ENCODE results near the gene KRT16. TPM values are rescaled to one million over a fixed set of nuclear protein-coding genes. Genes with fewer than 3 reads are reported as not detected.

Gene KRT16
- total RNA-seq, 1 experiment from 2014 or later = 42.6 TPM

DNA sequence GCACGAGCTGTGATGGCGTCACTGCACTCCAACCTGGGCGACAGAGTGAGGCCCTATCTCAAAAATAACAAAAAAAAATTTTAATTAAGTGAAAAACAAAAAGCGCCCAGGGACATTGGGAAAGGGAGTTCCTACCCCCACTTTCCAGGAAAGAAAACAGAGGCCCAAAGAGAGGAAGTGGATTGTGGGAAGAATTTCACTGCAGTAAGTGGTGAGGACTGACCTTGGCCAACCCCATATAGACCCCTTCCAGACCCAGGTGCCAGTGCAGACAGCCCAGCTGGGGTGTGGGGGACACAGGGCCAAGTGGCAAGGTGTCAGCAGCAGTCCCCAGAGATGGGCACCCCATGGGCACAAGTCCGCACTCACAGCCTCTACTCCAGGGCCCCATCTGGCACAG lies 40.9 kb upstream of the KRT16 start:
- Histone ChIP-seq H3K9ac (ENCODE audit: low read length) (peak overlapping the region; percentile 64), H2AFZ (ENCODE audit: low read length) (no peak overlapping the region), H3K4me3 (ENCODE audit: low read length) (no peak overlapping the region), H3K9me2 (replicated peaks; ENCODE audit: low read length) (no peaks in the 10 kb centered on the region), H3K27ac (ENCODE audit: low read length) (peak overlapping the region; percentile 95), H4K20me1 (ENCODE audit: low read length) (no peaks in the 10 kb centered on the region), H3K79me2 (ENCODE audit: low read length) (no peaks in the 10 kb centered on the region), H3K27me3 (ENCODE audit: low read length) (no peaks in the 10 kb centered on the region), H3K4me2 (ENCODE audit: low read length) (peak overlapping the region; percentile 38), H3K4me1 (ENCODE audit: insufficient read depth, low read length) (peaks cover 31% of the 10 kb centered on the region), H3K9me3 (ENCODE audit: low read length) (no peaks in the 10 kb centered on the region), H3K36me3 (ENCODE audit: low read depth, low read length) (no peaks in the 10 kb centered on the region), H3F3A (ENCODE audit: low read length, unreplicated experiment) (no peaks in the 10 kb centered on the region)
- ATAC-seq = no peak
- ChIA-PET POLR2A (ENCODE audit: unreplicated experiment) (interaction anchor here (1.2 kb wide), 2 partner anchors 35 to 126 kb away, joined by 3 to 5 read pairs; partner anchors contain the start of gene EIF1), CTCF (interaction anchor here (1.4 to 1.9 kb wide), 2 partner anchors 9 to 104 kb away, joined by 7 read pairs; no protein-coding TSS in a partner anchor)
- DNase-seq = no peak
- intact Hi-C loops (cut with micrococcal nuclease) = no loop called here
- TF ChIP-seq EZH2 (IDR thresholded peaks at IDR 0.05; ENCODE audit: low read length, unreplicated experiment) = no peak
- TF ChIP-seq, protein P1, sequence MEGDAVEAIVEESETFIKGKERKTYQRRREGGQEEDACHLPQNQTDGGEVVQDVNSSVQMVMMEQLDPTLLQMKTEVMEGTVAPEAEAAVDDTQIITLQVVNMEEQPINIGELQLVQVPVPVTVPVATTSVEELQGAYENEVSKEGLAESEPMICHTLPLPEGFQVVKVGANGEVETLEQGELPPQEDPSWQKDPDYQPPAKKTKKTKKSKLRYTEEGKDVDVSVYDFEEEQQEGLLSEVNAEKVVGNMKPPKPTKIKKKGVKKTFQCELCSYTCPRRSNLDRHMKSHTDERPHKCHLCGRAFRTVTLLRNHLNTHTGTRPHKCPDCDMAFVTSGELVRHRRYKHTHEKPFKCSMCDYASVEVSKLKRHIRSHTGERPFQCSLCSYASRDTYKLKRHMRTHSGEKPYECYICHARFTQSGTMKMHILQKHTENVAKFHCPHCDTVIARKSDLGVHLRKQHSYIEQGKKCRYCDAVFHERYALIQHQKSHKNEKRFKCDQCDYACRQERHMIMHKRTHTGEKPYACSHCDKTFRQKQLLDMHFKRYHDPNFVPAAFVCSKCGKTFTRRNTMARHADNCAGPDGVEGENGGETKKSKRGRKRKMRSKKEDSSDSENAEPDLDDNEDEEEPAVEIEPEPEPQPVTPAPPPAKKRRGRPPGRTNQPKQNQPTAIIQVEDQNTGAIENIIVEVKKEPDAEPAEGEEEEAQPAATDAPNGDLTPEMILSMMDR (conservative IDR thresholded peaks at IDR 0.05; ENCODE audit: low read depth, low read length) = no peak
- no peak for TF ChIP-seq EZH2phosphoT487 (IDR thresholded peaks at IDR 0.05; ENCODE audit: borderline replicate concordance, low read length)
- BruUV-seq (replicated peaks) = no TSS peak

- no peaks in the 10 kb centered on the region for H3K79me2 ChIP-seq (ENCODE audit: low read length)
- H3K4me3 ChIP-seq (ENCODE audit: low read length) = no peak overlapping the region
- H3K4me2 ChIP-seq (ENCODE audit: low read length) = no peak overlapping the region
- no peaks in the 10 kb centered on the region for H4K20me1 ChIP-seq (ENCODE audit: low read length)
- H3K36me3 ChIP-seq (ENCODE audit: low read depth, low read length) = no peaks in the 10 kb centered on the region
- peaks cover 35% of the 10 kb centered on the region for H3K4me1 ChIP-seq (ENCODE audit: insufficient read depth, low read length)
- TF ChIP-seq EZH2phosphoT487 (IDR thresholded peaks at IDR 0.05; ENCODE audit: borderline replicate concordance, low read length) = no peak
- TF ChIP-seq EZH2 (IDR thresholded peaks at IDR 0.05; ENCODE audit: low read length, unreplicated experiment) = no peak
- TF ChIP-seq, protein P1 (conservative IDR thresholded peaks at IDR 0.05; ENCODE audit: low read depth, low read length) = no peak
- CTCF ChIA-PET = interaction anchor here (0.6 to 1.9 kb wide), 2 partner anchors 10 to 103 kb away, joined by 3 to 7 read pairs; no protein-coding TSS in a partner anchor
- no peaks in the 10 kb centered on the region for H3K9me3 ChIP-seq (ENCODE audit: low read length)
- ATAC-seq (no peak), DNase-seq (no peak)
- peak overlapping the region; percentile 95 for H3K27ac ChIP-seq (ENCODE audit: low read length)
- no TSS peak for BruUV-seq (replicated peaks)
- intact Hi-C loops (cut with micrococcal nuclease) = no loop called here
- no peak overlapping the region for H3K9ac ChIP-seq (ENCODE audit: low read length)
- H3K27me3 ChIP-seq (ENCODE audit: low read length) = no peaks in the 10 kb centered on the region
- no peak overlapping the region for H2AFZ ChIP-seq (ENCODE audit: low read length)
- no peaks in the 10 kb centered on the region for H3K9me2 ChIP-seq (replicated peaks; ENCODE audit: low read length)
- H3F3A ChIP-seq (ENCODE audit: low read length, unreplicated experiment) = no peaks in the 10 kb centered on the region
- POLR2A ChIA-PET (ENCODE audit: unreplicated experiment) = no interaction called here
These were observed 39.9 kb upstream of the KRT16 start for GRCh38 chr17:41652461-41652970.
